ENCODE data around the gene IER5L. TPM values are rescaled to one million over a fixed set of nuclear protein-coding genes. Genes with fewer than 3 reads are reported as not detected.

The IER5L gene
- total RNA-seq, 2 donors from 2014 or later = 6.8 to 8.1 TPM

GRCh38 chr9:129222819-129223218 lies 44.8 kb upstream of the IER5L start:
- Histone ChIP-seq H3K9me3 (ENCODE audit: control insufficient read depth, low read length) (no peaks in the 10 kb centered on the region), H3K27me3 (ENCODE audit: control insufficient read depth, insufficient read depth, low read length, poor library complexity, severe bottlenecking) (no peaks in the 10 kb centered on the region), H3K9ac (ENCODE audit: extremely low read depth, low read length, poor library complexity, severe bottlenecking) (no peak overlapping the region), H3K27ac (ENCODE audit: low read depth, low read length) (no peak overlapping the region), H3K4me3 (ENCODE audit: low read length) (no peak overlapping the region), H3K36me3 (ENCODE audit: control insufficient read depth, insufficient read depth, low read length) (no peaks in the 10 kb centered on the region), H3K4me1 (ENCODE audit: control insufficient read depth, insufficient read depth, low read length) (no peaks in the 10 kb centered on the region)
- Mint-ChIP-seq H3K4me3 (no peak overlapping the region), H3K36me3 (ENCODE audit: low read depth) (peaks cover 4% of the 10 kb centered on the region), H3K27me3 (ENCODE audit: insufficient read depth) (no peaks in the 10 kb centered on the region), H3K27ac (no peak overlapping the region), H3K4me1 (peaks cover 1% of the 10 kb centered on the region), H3K9me3 (no peaks in the 10 kb centered on the region)
- DNase-seq = no peak
- WGBS, 2 experiments (ENCODE audit: insufficient coverage in 1 of 2, insufficient read length in 1 of 2) = 86 to 90% methylated on average over 13 of the region's 13 CpGs
- TF ChIP-seq, protein P1, sequence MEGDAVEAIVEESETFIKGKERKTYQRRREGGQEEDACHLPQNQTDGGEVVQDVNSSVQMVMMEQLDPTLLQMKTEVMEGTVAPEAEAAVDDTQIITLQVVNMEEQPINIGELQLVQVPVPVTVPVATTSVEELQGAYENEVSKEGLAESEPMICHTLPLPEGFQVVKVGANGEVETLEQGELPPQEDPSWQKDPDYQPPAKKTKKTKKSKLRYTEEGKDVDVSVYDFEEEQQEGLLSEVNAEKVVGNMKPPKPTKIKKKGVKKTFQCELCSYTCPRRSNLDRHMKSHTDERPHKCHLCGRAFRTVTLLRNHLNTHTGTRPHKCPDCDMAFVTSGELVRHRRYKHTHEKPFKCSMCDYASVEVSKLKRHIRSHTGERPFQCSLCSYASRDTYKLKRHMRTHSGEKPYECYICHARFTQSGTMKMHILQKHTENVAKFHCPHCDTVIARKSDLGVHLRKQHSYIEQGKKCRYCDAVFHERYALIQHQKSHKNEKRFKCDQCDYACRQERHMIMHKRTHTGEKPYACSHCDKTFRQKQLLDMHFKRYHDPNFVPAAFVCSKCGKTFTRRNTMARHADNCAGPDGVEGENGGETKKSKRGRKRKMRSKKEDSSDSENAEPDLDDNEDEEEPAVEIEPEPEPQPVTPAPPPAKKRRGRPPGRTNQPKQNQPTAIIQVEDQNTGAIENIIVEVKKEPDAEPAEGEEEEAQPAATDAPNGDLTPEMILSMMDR (conservative IDR thresholded peaks at IDR 0.05) = no peak

DNA sequence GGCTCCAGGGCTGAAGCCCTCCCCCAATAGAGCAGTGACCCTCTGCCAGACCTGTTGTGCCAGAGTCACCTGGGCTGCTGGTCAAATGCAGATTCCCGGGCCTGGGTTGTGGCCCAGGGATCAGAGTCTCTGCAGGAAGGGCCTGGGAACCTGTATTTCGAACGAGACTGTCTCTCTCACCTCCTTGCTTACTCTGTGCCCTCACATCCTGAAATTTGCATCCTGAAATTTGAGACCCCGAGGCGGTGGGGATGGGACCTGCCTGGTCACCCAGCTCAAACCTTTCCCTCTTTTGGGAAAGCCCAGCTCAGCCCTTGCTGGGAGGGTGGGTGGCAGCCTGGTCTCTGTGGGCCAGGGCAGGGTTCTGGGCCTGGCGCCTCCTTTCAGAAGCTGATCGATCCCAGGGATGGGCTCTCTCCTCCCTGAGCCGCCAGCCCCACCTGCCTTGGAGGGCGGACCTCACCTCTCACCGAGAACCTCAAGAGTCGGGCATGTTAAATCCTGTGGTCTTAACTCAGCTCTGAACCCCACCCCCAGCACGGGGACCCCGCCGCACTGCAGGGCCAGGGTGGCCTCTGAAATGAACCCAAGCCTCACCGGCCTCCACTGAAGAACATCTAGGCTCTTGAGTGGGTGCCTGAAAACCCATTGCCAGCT lies 44.0 kb upstream of the IER5L start:
- peak; percentile 75 for DNase-seq

GRCh38 chr9:129221233-129221632 lies 43.2 kb upstream of the IER5L start:
- WGBS, 2 experiments (ENCODE audit: insufficient coverage in 1 of 2, insufficient read length in 1 of 2) = 91 to 92% methylated on average over 4 to 7 of the region's 7 CpGs
- H3K4me1 Mint-ChIP-seq = peaks cover 1% of the 10 kb centered on the region

More for the DNA sequence above, 44.0 kb upstream of the IER5L start:
- no peak overlapping the region for H3K27ac ChIP-seq (ENCODE audit: low read depth, low read length)
- 83 to 87% methylated on average over 9 to 15 of the region's 15 CpGs for WGBS, 2 experiments (ENCODE audit: insufficient coverage in 1 of 2, insufficient read length in 1 of 2)
- peaks cover 1% of the 10 kb centered on the region for H3K4me1 Mint-ChIP-seq
- no peaks in the 10 kb centered on the region for H3K27me3 ChIP-seq (ENCODE audit: control insufficient read depth, insufficient read depth, low read length, poor library complexity, severe bottlenecking)
- H3K4me1 ChIP-seq (ENCODE audit: control insufficient read depth, insufficient read depth, low read length) = no peaks in the 10 kb centered on the region
- H3K36me3 ChIP-seq (ENCODE audit: control insufficient read depth, insufficient read depth, low read length) = no peaks in the 10 kb centered on the region
- H3K36me3 Mint-ChIP-seq (ENCODE audit: low read depth) = peaks cover 4% of the 10 kb centered on the region
- no peak overlapping the region for H3K4me3 ChIP-seq (ENCODE audit: low read length)
- TF ChIP-seq, protein P1 (conservative IDR thresholded peaks at IDR 0.05) = no peak
- no peaks in the 10 kb centered on the region for H3K9me3 Mint-ChIP-seq
- H3K9me3 ChIP-seq (ENCODE audit: control insufficient read depth, low read length) = no peaks in the 10 kb centered on the region
- H3K27ac Mint-ChIP-seq = no peak overlapping the region
- no peaks in the 10 kb centered on the region for H3K27me3 Mint-ChIP-seq (ENCODE audit: insufficient read depth)
- no peak overlapping the region for H3K4me3 Mint-ChIP-seq
- H3K9ac ChIP-seq (ENCODE audit: extremely low read depth, low read length, poor library complexity, severe bottlenecking) = no peak overlapping the region

More at GRCh38 chr9:129221233-129221632, 43.2 kb upstream of the IER5L start:
- peaks cover 4% of the 10 kb centered on the region for H3K36me3 Mint-ChIP-seq (ENCODE audit: low read depth)
- H3K27ac ChIP-seq (ENCODE audit: low read depth, low read length) = no peak overlapping the region
- H3K27me3 ChIP-seq (ENCODE audit: control insufficient read depth, insufficient read depth, low read length, poor library complexity, severe bottlenecking) = no peaks in the 10 kb centered on the region
- H3K4me3 Mint-ChIP-seq = no peak overlapping the region
- TF ChIP-seq, protein P1 (conservative IDR thresholded peaks at IDR 0.05) = no peak
- H3K9me3 ChIP-seq (ENCODE audit: control insufficient read depth, low read length) = no peaks in the 10 kb centered on the region
- no peak for DNase-seq
- no peak overlapping the region for H3K4me3 ChIP-seq (ENCODE audit: low read length)
- no peaks in the 10 kb centered on the region for H3K27me3 Mint-ChIP-seq (ENCODE audit: insufficient read depth)
- no peaks in the 10 kb centered on the region for H3K4me1 ChIP-seq (ENCODE audit: control insufficient read depth, insufficient read depth, low read length)
- no peak overlapping the region for H3K27ac Mint-ChIP-seq
- no peaks in the 10 kb centered on the region for H3K36me3 ChIP-seq (ENCODE audit: control insufficient read depth, insufficient read depth, low read length)
- no peak overlapping the region for H3K9ac ChIP-seq (ENCODE audit: extremely low read depth, low read length, poor library complexity, severe bottlenecking)
- H3K9me3 Mint-ChIP-seq = no peaks in the 10 kb centered on the region

Data from endodermal cell (in vitro differentiated cells).